BLaER1 (cell line): ENCODE results near the gene CD1D.
"Not testable (repeated sequence)": the region's sequence is repeated elsewhere in the genome, so short reads cannot be mapped to it uniquely, and the experiment has no call there.

ENCODE experiments used
- H3K27ac ChIP-seq: shearing (Covaris generic); formaldehyde crosslinking; 2 replicates; pipeline ENCODE4 v1.8.1; 2022
- H3K27me3 ChIP-seq: shearing (Covaris generic); formaldehyde crosslinking; 2 replicates; pipeline ENCODE4 v1.8.1; 2022
- H3K36me3 ChIP-seq: shearing (Covaris generic); formaldehyde crosslinking; 2 replicates; pipeline ENCODE4 v1.8.1; 2022
- H3K4me1 ChIP-seq: shearing (Covaris generic); formaldehyde crosslinking; 2 replicates; pipeline ENCODE4 v1.8.1; 2022
- H3K4me2 ChIP-seq: shearing (Covaris generic); formaldehyde crosslinking; 2 replicates; pipeline ENCODE4 v1.8.1; 2022
- H3K4me3 ChIP-seq: shearing (Covaris generic); formaldehyde crosslinking; 2 replicates; pipeline ENCODE4 v1.8.1; 2022
- H3K9ac ChIP-seq: shearing (Covaris generic); formaldehyde crosslinking; 2 replicates; pipeline ENCODE4 v1.8.1; 2022
- H3K9me3 ChIP-seq: shearing (Covaris generic); formaldehyde crosslinking; 2 replicates; pipeline ENCODE4 v1.8.1; 2022
- H4K20me1 ChIP-seq: shearing (Covaris generic); formaldehyde crosslinking; 2 replicates; pipeline ENCODE4 v1.8.1; 2022
- Cebpa-rat ChIP-seq: shearing (Covaris generic); IDR thresholded peaks from 2 replicates; pipeline ENCODE4 v1.8.1; 2022

Gene CD1D

GRCh38 chr1:158169105-158169504 lies 11.6 kb upstream of the CD1D start:
- Histone ChIP-seq H3K4me3 (no peak overlapping the region), H3K36me3 (no peaks in the 10 kb centered on the region), H3K4me1 (no peaks in the 10 kb centered on the region), H3K9ac (no peak overlapping the region), H3K4me2 (no peak overlapping the region), H3K27me3 (no peaks in the 10 kb centered on the region), H3K27ac (no peak overlapping the region), H3K9me3 (no peaks in the 10 kb centered on the region), H4K20me1 (no peaks in the 10 kb centered on the region)
- no peak for TF ChIP-seq Cebpa-rat

- H3K9me3 ChIP-seq, H3K27ac ChIP-seq, H3K4me3 ChIP-seq, H3K9ac ChIP-seq, H4K20me1 ChIP-seq, H3K4me2 ChIP-seq, H3K36me3 ChIP-seq: not testable (repeated sequence)
- Histone ChIP-seq H3K27me3 (peaks cover 18% of the 10 kb centered on the region), H3K4me1 (peaks cover 25% of the 10 kb centered on the region)
Measured at GRCh38 chr1:158175915-158176314, 4.8 kb upstream of the CD1D start.

GRCh38 chr1:158176399-158176798 lies 4.3 kb upstream of the CD1D start:
- TF ChIP-seq Cebpa-rat = no peak
- Histone ChIP-seq H3K27ac (no peak overlapping the region), H3K9ac (no peak overlapping the region), H3K4me2 (no peak overlapping the region), H3K9me3 (peaks cover 10% of the 10 kb centered on the region; the same call in 1 of the 2 replicates), H4K20me1 (no peaks in the 10 kb centered on the region), H3K4me3 (no peak overlapping the region), H3K36me3 (no peaks in the 10 kb centered on the region), H3K27me3 (peaks cover 23% of the 10 kb centered on the region), H3K4me1 (peaks cover 30% of the 10 kb centered on the region)

- H4K20me1 ChIP-seq, H3K36me3 ChIP-seq, H3K4me3 ChIP-seq, H3K4me2 ChIP-seq, H3K27ac ChIP-seq, H3K9ac ChIP-seq: not testable (repeated sequence)
- peaks cover 35% of the 10 kb centered on the region for H3K4me1 ChIP-seq
- peaks cover 17% of the 10 kb centered on the region; the same call in 1 of the 2 replicates for H3K9me3 ChIP-seq
- peaks cover 30% of the 10 kb centered on the region for H3K27me3 ChIP-seq
Measured at GRCh38 chr1:158176849-158177699, 3.6 kb upstream of the CD1D start.

GRCh38 chr1:158177700-158178450 lies 2.8 kb upstream of the CD1D start:
- peaks cover 38% of the 10 kb centered on the region for H3K27me3 ChIP-seq
- H4K20me1 ChIP-seq = no peaks in the 10 kb centered on the region
- peaks cover 35% of the 10 kb centered on the region for H3K4me1 ChIP-seq
- H3K36me3 ChIP-seq = no peaks in the 10 kb centered on the region
- TF ChIP-seq Cebpa-rat = no peak
- no peak overlapping the region for H3K4me3 ChIP-seq
- no peak overlapping the region for H3K4me2 ChIP-seq
- no peak overlapping the region for H3K9ac ChIP-seq
- peaks cover 17% of the 10 kb centered on the region; the same call in 1 of the 2 replicates for H3K9me3 ChIP-seq
- H3K27ac ChIP-seq = no peak overlapping the region

- peaks cover 40% of the 10 kb centered on the region for H3K27me3 ChIP-seq
- peak overlapping the region; percentile 88; the same call in 1 of the 2 replicates for H3K4me2 ChIP-seq
- H3K9me3 ChIP-seq = peaks cover 17% of the 10 kb centered on the region; the same call in 1 of the 2 replicates
Measured at GRCh38 chr1:158179301-158180041, 1.2 kb upstream of the CD1D start.

GRCh38 chr1:158181577-158181922 lies 855 bp downstream of the CD1D start:
- Histone ChIP-seq H3K27ac (no peak overlapping the region), H3K4me1 (peaks cover 29% of the 10 kb centered on the region), H4K20me1 (no peaks in the 10 kb centered on the region), H3K9me3 (peaks cover 17% of the 10 kb centered on the region; the same call in 1 of the 2 replicates), H3K4me3 (peak overlapping the region; percentile 68), H3K4me2 (peak overlapping the region; percentile 88), H3K27me3 (peaks cover 40% of the 10 kb centered on the region), H3K36me3 (no peaks in the 10 kb centered on the region), H3K9ac (no peak overlapping the region)
- no peak for TF ChIP-seq Cebpa-rat

More at GRCh38 chr1:158179301-158180041, 1.2 kb upstream of the CD1D start:
- no peaks in the 10 kb centered on the region for H3K36me3 ChIP-seq
- TF ChIP-seq Cebpa-rat = no peak
- H3K4me3 ChIP-seq = no peak overlapping the region
- no peak overlapping the region for H3K27ac ChIP-seq
- H4K20me1 ChIP-seq = no peaks in the 10 kb centered on the region
- no peak overlapping the region for H3K9ac ChIP-seq
- peaks cover 35% of the 10 kb centered on the region for H3K4me1 ChIP-seq

GRCh38 chr1:158185770-158186169 lies 5.1 kb downstream of the CD1D start:
- no peaks in the 10 kb centered on the region for H3K36me3 ChIP-seq
- peaks cover 13% of the 10 kb centered on the region; the same call in 1 of the 2 replicates for H3K9me3 ChIP-seq
- no peak overlapping the region for H3K27ac ChIP-seq
- H3K9ac ChIP-seq = no peak overlapping the region
- H3K4me2 ChIP-seq = no peak overlapping the region
- no peak for TF ChIP-seq Cebpa-rat
- H4K20me1 ChIP-seq = no peaks in the 10 kb centered on the region
- H3K27me3 ChIP-seq = peaks cover 23% of the 10 kb centered on the region
- H3K4me1 ChIP-seq = peaks cover 12% of the 10 kb centered on the region
- no peak overlapping the region for H3K4me3 ChIP-seq

GRCh38 chr1:158186180-158186579 lies 5.5 kb downstream of the CD1D start:
- TF ChIP-seq Cebpa-rat = no peak
- H3K4me1 ChIP-seq = peaks cover 8% of the 10 kb centered on the region
- peaks cover 9% of the 10 kb centered on the region; the same call in 1 of the 2 replicates for H3K9me3 ChIP-seq
- no peak overlapping the region for H3K4me2 ChIP-seq
- H3K36me3 ChIP-seq = no peaks in the 10 kb centered on the region
- no peak overlapping the region for H3K9ac ChIP-seq
- no peaks in the 10 kb centered on the region for H4K20me1 ChIP-seq
- peaks cover 19% of the 10 kb centered on the region for H3K27me3 ChIP-seq
- H3K4me3 ChIP-seq = no peak overlapping the region
- no peak overlapping the region for H3K27ac ChIP-seq
